Activated CD4-positive, alpha-beta T cell treated with anti-CD3 and anti-CD28 coated beads, Interleukin-2, amount 50 U/mL, for 16 hours (primary cell): ENCODE data around the gene TLDC2.
"Not testable (repeated sequence)": the region's sequence is repeated elsewhere in the genome, so short reads cannot be mapped to it uniquely, and the experiment has no call there.

Experiments
- DNase-seq: peaks from one replicate; pipeline ENCODE4 v3.0.0-alpha.2; 2020

TLDC2 gene

DNA sequence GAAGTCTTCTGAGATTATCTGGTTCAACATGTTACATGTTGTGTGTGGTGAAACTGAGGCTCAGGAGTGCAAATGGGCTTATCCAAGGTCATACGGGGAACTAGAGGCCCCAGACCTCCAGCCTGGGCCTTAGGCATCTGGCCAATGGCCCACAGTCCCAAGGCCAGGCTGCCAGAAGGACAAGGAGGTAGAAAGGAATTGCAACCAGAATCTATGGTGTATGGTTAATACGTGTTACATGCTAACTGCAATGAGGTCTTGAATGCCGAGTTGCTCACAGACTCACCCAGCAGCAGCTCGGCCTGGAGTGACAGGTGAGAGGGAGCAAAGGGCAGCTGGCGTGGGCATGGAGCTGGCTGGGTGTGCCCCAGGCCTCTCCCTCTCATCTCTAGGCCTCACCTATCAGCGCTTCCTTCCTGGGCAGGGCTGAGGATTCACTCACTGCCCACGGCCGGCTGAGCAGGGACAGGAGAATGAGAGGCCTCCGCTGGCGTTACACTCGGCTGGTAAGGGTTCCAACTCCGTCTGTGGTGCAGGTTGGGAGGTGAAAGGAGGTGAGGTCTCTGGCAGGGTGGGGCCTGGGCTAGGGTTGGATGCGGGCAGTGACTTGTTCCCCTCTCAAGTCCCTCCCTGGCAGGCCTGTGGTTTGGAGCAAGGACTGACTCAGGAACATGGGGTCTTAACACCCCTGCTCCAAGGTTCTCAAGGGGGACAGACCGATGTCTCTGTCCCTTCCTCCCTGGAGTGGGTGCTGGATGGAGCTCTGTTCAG lies at the start of gene TLDC2:
TSS of gene TLDC2 (plus strand) at position 437 of the 771 bp plus-strand sequence. CDS start at position 474, 37 bp downstream.
- DNase-seq: no peak

GRCh38 chr20:36826554-36827244 lies 49.2 kb upstream of the TLDC2 start:
- DNase-seq: no peak

GRCh38 chr20:36827541-36828279 lies 48.2 kb upstream of the TLDC2 start:
- DNase-seq: no peak

DNA sequence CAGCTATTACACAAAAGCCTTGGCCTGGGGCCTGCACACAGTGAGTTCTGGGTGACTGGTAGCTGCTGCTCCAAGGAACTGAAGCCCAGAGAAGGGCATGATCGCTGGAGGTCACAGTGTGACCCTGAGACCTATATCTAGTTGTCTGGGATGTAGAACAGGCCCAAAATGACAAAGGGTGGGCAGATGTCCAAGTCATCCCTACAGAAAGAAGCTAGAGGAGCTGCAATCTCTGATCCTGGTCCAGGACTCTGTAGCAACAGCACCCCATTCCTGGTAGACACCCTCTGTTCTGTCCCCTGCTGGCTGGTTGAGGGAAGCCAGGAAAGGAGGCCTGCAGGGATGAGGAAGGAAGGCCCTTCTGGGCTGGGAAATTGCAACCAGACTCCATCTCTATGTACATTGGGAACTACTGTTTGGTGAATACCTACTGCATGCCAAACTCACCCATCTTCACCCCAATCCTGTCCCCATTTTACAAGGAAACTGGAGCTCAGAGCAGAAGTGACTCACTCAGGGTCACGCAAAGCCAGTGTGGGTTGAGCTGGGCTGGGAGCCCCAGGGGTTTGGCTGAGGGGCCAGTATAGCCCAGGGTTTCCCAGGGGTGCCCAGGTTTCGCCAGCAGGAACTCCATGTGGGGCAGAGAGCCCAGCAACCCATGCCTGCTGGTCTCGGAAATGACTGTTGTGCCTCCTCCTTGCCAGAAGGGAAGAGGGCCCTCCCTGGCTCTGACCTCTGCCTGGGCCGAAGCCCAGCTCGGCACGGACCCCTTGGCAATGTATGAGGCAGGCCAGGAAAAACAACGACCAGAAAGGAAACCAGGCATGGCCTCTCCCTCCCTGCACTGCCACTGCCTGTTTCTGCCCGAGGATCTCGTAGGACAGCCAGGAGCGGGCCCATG lies 44.9 kb upstream of the TLDC2 start:
- DNase-seq: no peak

DNA sequence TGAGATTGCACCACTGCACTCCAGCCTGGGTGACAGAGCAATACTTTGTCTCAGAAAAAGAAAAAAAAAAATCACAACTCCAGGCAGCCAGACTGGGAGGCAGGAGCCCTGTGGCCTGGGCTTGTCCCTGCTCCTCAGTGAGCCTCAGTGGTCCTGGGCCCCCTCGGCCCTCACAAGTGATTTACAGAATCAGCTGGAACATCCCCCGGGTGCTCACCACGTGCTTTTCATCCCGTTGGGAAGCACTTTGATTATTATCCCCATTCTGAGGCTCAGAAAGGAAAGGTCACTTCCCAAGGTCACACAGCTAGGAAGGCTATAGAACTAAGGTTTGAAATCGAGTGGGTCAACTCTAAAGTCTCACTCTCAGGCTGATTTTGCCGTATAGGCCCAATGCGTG lies 43.1 kb upstream of the TLDC2 start:
- DNase-seq: no peak

DNA sequence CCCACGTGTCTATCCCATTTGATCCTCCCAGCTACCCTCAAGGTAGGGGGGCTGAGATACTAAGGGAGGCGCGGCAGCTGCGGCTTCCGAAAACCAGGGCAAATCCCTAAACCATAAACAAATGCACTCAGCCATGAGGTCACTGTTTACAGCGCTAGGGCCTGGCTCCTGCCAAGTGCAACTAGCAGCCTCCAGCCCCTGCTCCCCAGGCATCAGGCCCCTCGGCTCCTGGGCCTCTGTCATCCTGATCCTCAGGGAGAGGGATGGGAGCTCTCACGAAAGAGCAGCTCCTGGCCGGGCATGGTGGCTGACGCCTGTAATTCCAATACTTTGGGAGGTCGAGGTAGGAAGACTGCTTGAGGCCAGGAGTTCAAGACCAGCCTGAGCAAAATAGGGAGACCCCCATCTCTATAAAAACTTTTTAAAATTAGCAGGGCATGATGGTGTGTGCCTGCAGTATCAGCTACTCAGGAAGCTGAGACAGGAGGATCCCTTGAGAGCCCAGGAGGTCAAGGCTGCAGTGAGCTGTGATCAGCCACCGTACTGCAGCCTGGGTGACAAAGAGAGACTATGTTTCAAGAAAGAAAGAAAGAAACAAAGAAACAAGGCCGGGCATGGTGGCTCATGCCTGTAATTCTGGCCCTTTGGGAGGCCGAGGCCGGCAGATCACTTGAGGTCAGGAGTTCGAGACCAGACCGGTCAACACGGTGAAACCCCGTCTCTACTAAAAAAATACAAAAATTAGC lies 42.5 kb upstream of the TLDC2 start:
- no peak for DNase-seq

GRCh38 chr20:36835025-36835424 lies 40.9 kb upstream of the TLDC2 start:
- DNase-seq: no peak

DNA sequence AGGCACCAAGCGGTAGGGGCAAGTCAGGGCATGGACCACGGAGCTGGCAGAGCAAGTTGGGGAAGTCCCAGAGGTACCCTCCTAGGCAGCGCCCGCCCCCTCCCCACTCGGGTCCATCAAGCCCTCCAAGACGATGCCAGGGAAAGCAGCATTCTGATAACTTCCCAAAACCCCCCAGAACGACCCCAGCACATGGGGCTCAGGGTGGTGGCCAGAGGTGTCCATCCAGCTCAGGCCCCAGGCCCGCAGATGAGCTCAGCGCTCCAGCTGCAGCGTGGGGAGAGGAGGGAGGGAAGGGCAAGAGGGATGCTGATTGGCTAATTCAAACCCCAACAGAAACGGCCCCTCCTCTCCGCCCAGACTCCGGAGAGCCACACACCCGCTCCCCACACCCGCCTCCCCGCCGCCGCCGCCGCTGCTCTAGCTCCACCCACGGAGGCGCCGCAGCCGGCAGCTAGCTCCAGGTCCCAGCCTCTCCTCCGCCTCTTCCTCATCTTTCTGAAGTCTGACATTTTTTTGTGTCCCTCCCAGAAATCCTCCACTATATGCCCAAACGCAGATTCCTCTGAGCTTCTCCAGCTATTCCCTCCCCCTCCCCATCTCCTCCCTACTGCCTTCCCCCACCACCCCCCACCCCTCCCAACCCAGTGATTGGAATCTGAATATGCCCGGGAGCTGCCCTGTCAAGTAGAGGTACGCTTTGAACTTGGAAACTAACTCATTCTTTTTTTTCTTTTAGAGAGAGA lies 40.3 kb upstream of the TLDC2 start:
- DNase-seq: peak; percentile 94

DNA sequence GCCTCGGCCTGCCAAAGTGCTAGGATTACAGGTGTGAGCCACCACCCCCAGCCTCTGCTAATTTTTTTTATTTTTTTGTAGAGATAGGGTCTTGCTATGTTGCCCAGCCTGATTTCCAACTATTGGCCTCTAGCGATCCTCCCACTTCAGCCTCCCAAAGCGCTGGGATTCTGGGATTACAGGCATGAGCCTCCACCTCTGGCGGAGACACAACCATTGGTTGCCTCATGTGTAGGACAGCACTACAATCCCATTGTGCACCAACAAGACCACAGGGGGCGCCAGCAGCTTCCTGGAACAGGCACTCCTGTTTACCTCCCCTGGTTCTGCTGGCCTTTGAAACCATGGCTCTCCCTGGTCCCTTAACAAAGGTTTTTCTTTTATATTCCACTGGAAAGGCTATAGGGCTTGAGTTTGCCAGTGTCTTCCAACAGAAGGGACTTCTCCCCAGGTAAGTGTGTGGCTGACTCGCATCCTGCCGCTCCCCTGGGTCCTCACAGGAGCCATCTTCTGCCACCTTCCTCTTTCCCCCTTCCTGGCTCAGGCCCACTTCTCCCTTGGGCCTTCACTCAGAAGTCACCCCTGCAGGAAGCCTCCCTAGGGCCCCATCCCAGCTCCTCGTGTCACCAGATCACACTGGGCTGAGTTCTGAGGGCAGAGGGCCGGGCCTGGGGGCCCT lies 39.2 kb upstream of the TLDC2 start:
- peak; percentile 71 for DNase-seq

- not testable (repeated sequence) for DNase-seq
These were observed 37.6 kb upstream of the TLDC2 start for GRCh38 chr20:36838376-36838775.

DNA sequence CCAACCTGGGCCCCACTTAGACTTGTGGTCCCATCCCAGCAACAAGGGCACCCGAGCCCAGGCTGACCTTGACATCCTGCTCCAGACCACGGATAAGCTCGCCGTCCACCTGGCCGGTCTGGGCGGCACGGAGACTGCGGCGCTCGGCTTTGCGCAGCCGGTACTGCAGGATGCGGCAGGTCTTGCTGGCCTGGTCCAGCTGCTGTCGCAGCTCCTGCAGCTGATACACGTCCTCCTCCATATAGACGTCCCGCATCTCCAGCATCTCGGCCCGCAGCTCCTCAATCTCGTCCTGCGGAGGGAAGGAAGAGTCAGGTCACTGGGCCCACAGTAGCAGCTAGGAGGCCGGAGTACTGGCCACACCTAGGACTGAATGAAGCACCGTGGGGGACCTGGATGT lies 36.8 kb upstream of the TLDC2 start:
- DNase-seq: no peak

GRCh38 chr20:36841030-36841429 lies 34.9 kb upstream of the TLDC2 start:
- DNase-seq: not testable (repeated sequence)

DNA sequence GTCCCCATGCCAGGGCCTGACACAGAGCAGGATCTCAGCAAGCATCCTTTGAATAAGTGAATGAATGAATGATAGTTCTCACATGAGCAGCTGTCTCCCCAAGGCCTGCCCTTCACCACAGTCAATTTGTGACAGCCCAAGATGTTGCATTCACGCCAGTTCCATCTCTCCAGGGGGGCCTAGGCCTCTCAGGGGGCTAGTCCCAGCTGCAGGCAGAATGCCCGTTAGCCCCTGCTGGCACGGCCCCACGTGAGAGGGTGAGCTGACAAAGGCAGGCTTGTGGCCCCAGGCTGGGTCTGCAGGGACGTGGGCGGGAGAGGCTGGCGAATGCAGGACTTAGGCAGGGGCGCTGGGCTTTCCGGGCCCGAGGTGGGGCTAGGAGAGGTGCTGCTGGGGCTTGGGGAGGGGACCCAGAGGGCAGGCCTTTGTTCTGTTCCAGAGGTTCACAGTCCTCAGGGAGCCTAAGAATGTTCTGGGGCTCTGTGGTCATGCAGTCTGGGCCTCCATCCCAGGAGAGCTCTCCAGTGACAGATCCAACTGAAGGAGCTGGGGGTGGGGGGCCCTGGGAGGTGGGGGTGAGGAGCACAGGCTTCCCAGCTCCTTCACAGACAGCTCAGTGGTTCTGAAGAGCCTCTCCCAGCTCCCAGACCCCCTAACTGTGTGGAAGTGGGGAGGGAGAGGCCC lies 30.5 kb upstream of the TLDC2 start:
- no peak for DNase-seq

DNA sequence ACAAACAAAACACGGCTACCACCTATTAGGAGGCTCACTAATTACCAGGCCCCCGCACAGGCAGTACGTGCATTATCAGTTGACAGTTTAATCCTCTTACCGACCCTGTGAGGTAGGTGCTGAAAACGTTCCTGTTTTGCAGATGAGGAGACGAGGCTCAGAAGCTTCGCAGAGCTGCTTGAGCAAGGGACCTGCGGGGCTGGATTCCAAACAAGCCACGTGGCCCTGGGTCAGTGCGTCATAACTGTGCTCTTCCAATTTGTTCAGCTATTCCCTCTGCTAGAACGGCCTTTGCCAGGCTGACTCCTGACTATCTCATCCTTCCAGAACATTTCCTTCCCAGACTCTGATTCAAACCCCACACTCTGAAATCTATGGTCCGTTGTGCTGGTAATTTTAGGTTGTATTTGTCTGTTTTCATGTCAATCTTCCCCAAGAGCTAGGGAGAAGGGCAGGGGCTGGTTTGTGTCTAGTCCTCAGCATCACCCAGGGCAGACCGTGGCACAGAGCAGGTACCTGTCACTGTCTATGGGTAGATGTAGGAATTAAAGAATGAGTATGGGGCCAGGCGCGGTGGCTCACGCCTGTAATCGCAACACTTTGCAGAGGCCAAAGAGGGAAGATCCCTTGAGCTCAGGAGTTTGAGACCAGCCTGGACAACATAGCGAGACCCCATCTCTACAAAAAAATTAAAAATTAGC lies 28.8 kb upstream of the TLDC2 start:
- DNase-seq: no peak

DNA sequence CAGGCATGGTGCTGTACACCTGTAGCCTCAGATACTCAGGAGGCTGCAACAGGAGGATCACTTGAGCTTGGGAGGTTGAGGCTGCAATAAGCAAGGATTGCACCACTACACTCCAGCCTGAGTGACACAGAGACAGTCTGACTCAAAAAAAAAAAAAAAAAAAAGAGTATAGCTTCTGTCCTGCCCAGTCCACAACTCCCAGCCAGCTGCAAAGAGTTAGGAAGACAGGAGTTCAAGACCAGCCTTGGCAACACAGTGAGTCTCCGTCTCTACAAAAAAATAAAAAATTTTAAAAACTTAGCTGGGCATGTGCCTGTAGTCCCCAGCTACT lies 28.3 kb upstream of the TLDC2 start:
- DNase-seq: no peak

DNA sequence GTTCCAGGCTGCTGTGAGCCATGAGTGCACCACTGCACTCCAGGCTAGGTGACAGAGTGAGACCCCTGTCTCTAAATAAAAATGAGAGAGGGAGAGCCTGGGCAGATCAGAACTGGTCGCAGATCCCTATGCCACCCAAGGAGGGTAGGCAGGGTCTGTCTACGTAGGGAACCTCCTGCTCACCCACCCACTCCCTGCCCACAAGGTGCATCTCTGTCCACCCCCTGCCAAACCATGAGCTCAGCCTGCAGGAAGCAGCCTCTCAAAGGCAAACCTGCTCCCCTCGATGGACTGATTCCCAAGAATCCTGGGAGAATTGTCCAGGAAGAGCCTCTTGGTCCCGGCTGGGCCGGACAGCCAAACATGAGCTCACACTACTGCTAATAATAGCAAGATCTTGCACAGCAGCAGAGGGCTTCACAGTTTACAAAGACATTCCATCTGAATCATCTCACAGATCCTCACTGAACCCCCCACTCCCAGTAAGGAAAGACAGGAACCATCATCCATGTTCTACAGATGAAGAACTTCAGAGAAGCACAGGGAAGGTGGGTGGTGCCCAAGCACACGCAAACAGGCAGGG lies 27.8 kb upstream of the TLDC2 start:
- no peak for DNase-seq

GRCh38 chr20:36848677-36849076 lies 27.3 kb upstream of the TLDC2 start:
- DNase-seq: no peak

DNA sequence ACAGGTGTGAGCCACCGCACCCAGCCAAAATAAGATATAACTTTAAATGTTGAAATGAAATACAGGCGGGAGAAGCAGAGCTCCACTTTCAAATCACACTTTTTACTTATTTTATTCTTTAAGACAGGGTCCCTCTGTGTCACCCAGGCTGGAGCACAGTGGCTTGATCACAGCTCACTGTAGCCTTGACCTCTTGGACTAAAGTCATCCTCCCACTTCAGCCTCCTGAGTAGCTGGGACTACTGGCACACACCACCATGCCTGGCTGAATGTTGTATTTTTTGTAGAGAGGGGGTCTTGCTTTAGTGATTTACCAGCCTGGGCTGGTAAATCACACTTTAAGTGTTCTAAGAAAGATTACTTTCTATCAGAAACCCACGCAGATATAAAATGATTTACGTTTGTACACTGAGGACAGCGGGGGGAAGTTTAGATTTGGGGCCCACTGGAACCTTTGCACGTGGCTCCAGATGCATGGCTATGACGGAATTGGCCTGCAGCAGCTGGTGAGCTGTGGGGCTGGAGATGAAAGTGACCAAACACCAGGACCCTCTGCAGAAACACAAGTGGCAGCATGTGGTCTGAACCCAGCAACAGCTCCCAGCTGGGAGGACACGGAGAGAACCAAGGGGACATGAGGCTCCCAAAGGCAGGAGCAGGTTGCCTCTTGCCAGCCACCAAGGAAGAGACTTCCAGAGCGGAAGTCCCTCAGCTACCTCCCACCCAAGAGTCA lies 26.4 kb upstream of the TLDC2 start:
- no peak for DNase-seq
